NCI-H2171 (cell line): ENCODE data around the gene CIAO2B.
"Not testable (repeated sequence)": the region's sequence is repeated elsewhere in the genome, so short reads cannot be mapped to it uniquely, and the experiment has no call there.

Source experiments
- DNase-seq: peaks from one replicate; lab custom pipeline; 2025; lab: John Stamatoyannopoulos, UW

Gene CIAO2B

GRCh38 chr16:66903544-66904427 is 30.4 kb downstream of the CIAO2B start:
- no peak for DNase-seq

- no peak for DNase-seq
These were observed 31.3 kb downstream of the CIAO2B start for GRCh38 chr16:66902648-66903543.

- no peak for DNase-seq
These were observed 32.6 kb downstream of the CIAO2B start for GRCh38 chr16:66901626-66902025.

DNA sequence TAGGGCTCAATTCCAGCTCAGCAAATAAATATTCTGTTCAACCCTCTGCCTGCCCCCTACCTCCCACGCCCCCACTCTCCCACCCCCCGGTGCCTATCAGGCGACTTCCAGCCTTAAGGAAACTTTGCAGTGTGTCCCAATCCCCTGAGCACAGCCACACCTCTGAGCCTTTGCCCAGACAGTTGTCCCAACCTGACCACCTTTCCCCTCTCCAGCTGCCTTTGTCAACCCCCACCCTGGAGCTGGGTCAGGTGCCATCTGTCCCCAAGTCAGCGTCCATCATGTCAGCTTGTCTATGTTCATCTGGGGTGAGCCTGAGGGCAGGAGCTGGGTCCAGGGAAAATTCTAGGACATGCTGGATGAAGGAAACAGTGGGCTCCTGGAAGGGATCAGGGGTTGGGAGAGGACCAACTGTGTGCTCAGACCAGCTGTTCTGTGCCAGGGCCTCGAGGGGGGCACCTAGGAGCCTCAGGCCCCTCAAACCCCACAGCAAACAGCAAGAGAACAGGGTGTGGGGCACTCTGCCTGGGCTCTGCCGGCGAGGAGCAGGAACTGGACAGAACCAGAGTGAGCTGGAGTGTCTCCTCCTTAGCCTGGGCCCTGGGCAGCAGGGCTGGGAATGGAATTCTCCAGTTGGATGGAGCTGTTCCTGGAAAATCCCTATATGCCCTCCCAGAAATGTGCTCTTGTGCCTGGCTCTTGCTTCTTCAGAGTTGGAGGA is 33.3 kb downstream of the CIAO2B start:
- DNase-seq = no peak

GRCh38 chr16:66899945-66900710 is 34.1 kb downstream of the CIAO2B start:
- no peak for DNase-seq

DNA sequence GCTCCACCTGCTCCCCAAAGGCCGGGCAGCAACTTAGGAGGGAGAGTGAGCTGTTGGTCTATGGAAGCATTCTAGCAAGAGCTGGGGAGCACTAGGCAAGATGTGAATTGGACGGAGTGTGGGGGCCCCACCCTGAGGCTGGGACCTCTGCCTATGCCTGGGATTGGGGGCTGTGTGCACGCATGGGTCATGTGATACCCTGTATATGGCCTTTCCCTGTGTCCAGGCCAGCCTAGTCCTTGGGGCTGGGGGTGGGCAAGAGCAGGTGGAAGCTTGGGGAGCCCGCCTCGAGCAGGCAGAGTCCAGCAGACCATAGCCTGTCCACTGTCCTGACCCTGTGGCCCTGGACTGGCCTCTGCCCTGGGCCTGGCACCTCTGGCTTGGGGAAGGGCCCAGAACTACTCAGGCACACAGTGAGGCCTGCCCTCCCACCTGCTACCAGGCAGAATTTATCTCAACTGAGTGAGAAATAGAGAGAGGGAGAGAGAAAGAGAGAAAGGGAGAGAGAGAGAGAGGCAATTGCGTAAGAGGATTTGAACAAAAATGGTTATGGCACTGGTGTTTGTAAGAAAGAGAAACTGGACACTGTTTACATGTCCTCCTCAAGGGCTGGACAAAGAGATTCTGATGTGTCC is 34.8 kb downstream of the CIAO2B start:
- DNase-seq = no peak

DNA sequence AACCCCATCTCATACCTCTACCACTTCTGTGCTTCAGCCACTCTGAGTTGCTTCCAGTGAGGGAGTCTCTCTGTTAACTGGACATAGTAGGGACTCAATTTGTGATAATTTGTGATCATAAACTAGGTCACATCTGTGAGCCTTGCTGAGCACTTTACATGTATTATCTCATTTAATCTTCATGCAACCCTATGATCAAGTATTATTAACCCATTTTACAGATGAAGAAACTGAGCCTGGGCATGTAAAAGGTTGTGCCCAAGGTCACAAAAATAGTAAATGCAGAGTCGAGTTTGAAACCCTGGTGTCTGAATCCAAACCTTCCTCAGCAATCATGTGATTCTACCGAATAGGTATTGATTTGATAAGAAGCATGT is 35.3 kb downstream of the CIAO2B start:
- DNase-seq = no peak

DNA sequence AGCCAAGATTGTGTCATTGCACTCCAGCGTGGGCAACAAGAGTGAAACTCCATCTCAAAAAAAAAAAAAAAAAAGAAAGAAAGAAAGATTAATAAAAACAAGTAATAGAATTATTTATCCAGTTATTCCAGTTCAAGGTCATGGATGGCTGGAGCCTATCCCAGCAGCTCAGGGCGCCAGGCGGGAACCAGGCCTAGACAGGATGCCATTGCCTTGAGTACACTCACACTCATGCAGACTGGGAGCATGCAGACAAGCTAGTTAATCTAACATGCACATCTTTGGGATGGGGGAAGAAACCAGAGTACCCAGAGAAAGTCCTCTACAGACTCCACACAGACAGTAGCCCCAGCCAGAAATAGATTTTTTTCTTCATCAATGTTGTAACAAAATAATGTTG is 36.0 kb downstream of the CIAO2B start:
- no peak for DNase-seq

DNA sequence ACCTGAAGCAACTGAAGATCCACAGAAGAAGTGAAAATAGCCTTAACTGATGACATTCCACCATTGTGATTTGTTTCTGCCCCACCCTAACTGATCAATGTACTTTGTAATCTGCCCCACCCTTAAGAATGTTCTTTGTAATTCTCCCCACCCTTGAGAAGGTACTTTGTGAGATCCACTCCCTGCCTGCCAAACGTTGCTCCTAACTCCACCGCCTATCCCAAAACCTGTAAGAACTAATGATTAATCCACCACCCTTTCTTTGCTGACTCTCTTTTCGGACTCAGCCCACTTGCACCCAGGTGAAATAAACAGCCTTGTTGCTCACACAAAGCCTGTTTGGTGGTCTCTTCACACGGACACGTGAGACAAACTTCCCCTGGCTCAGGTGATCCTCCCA is 37.5 kb downstream of the CIAO2B start:
- DNase-seq = not testable (repeated sequence)

DNA sequence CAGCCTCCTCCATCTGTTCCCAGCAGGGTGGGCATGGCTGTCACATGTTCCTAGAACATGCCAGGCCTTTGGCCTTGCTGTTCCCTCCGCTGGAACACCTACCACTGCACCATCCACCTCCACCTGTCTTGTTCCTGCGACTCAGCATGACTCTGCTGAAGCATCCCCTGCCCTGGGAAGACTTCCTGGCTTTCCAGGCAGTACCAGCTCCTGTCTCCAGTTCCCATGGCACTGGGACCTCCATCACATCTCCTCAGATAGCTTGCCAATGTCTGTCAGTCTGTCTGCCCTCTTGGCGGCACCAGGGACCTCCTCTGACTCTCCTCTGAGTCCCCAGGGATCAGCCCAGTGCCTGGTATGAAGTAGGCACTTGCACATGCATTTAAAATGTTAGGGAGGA is 38.2 kb downstream of the CIAO2B start:
- no peak for DNase-seq

DNA sequence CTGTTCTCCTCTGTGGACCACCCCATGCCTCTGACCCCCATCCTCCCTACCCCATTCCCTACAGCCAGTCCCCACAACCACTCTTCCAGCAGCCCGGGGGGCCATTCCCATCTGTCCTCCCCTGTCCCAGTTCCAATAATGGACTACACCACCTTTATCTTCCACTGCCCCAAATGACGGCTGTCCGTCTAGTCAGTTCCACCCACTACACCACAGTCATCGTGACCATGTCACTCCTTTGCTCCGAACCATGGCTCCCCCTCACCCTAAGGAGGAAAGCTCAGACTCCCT is 38.6 kb downstream of the CIAO2B start:
- no peak for DNase-seq

DNA sequence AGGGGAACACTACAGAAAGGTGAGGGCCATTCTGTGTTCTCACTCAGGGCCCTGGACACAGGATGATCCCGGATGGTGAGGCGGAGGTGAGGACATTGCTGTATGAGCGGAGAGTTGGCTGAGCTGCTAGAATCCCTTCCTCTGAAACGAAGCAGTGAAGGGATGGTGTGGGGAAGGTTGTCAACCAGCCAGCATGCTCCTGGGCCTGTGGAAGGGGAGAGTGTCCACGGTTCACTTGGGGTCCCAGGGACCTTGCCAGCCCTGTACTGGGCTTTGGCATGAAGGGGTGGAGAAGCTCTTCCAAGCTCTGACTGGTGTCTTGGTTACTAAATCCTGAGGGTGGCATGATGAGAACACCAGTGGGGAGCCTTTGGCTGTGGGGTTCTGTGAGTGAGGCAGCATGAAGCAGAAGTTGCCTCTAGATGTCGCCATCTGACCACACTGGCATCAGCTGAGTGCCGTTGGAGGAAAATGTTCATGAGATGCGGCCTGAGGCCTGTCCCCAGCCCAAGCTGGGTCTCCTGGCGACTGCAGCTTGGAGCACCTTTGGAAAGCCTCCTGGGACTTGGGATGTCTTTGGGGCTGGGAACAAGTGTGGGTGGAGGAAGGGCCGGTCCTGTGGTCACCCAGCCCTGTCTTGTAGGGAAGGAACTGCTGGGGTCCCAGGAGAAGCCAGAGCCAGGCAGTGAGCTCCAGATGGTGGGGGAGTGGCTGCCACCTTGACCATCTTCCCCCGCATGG is 39.1 kb downstream of the CIAO2B start:
- peak; percentile 59 for DNase-seq

DNA sequence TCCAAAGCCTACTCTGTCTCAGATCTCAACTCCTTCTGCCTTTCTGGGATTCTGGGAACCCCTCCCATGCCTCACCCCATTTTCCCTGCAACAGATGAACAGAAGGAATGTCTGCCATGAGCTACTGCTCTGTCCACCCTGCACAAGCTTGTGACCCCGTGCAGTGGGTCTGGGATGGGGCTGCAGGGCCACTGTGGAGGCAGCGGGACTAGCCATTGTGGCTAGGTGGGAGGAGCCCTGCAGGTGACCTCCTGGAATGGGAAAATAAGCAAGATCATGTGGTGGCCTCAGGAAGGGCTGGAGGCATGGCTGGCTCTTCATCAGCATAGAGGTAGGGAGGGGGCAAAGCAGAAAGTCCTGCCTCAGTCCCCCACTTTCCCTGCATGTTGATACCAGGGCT is 40.1 kb downstream of the CIAO2B start:
- DNase-seq = no peak

- no peak for DNase-seq
These were observed 42.4 kb downstream of the CIAO2B start for GRCh38 chr16:66891797-66892196.

DNA sequence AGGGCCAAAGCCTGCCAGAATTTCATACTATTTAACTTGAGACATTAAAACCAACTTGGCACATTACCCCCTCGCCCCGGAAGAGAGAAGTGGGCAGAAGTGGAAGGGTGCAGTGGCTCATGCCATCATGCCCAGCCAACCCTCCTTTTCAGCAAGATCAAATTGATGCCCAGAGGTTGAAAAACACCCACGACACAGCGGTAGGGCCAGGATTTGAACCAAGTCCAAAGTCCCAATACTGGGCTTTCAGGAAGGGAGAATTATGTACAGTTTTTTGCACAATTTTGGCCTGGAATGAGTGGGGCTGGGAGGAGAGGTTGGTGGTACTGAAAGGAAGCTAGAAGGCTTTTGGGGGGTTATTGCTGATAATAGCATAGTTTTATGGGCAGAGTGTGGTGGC is 42.8 kb downstream of the CIAO2B start:
- DNase-seq = no peak

DNA sequence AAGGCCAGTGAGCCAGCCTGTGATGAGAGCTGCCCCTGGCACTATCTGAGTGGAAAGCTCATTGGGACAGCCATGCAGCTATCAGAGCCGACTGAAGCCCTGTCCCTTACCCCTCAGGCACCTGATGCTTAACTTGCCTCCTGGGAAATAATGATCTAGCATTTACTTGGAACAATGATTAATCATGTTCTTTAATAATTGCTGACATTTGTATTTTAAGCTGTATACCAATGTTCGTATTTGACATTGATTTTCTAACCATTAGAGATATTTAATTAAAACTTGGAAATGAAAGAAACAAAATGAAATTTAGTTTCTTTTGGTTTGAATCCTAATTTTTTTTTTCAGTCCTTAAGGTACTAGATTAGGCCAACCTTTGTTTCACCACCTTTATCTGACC is 43.4 kb downstream of the CIAO2B start:
- no peak for DNase-seq

- no peak for DNase-seq
These were observed 44.6 kb downstream of the CIAO2B start for GRCh38 chr16:66889622-66890021.

- no peak for DNase-seq
These were observed 45.3 kb downstream of the CIAO2B start for GRCh38 chr16:66888647-66889615.

GRCh38 chr16:66886914-66887313 is 47.3 kb downstream of the CIAO2B start:
- no peak for DNase-seq
